GM18870 (cell line): ENCODE results near the gene CEMIP.

Experiments used
- ATAC-seq: cut with Tn5 transposase; IDR thresholded peaks from one replicate; pipeline ENCODE4 v1.9.1; 2021; ENCODE audit warnings: moderate library complexity; ENCODE audit not compliant: unreplicated experiment

Gene CEMIP

GRCh38 chr15:80780416-80781221 is 1.4 kb downstream of the CEMIP start:
- no peak for ATAC-seq

- no peak for ATAC-seq
These were observed 4.1 kb downstream of the CEMIP start for GRCh38 chr15:80783260-80783659.

- ATAC-seq: no peak
These were observed 6.2 kb downstream of the CEMIP start for GRCh38 chr15:80785335-80785734.

GRCh38 chr15:80785811-80786354 is 6.7 kb downstream of the CEMIP start:
- no peak for ATAC-seq

GRCh38 chr15:80787316-80787715 is 8.1 kb downstream of the CEMIP start:
- ATAC-seq: no peak

- ATAC-seq: no peak
These were observed 9.4 kb downstream of the CEMIP start for GRCh38 chr15:80788536-80788935.

GRCh38 chr15:80789296-80789695 is 10.1 kb downstream of the CEMIP start:
- ATAC-seq: no peak

GRCh38 chr15:80789796-80790195 is 10.6 kb downstream of the CEMIP start:
- ATAC-seq: no peak

- no peak for ATAC-seq
These were observed 11.1 kb downstream of the CEMIP start for GRCh38 chr15:80790236-80790635.

- no peak for ATAC-seq
These were observed 11.8 kb downstream of the CEMIP start for GRCh38 chr15:80791004-80791403.

- no peak for ATAC-seq
These were observed 17.2 kb downstream of the CEMIP start for GRCh38 chr15:80796407-80796806.

GRCh38 chr15:80798911-80799310 is 19.7 kb downstream of the CEMIP start:
- no peak for ATAC-seq

GRCh38 chr15:80800067-80800466 is 20.9 kb downstream of the CEMIP start:
- no peak for ATAC-seq

- no peak for ATAC-seq
These were observed 22.9 kb downstream of the CEMIP start for GRCh38 chr15:80801891-80802680.

GRCh38 chr15:80803580-80804525 is 24.7 kb downstream of the CEMIP start:
- no peak for ATAC-seq

GRCh38 chr15:80804970-80805495 is 25.9 kb downstream of the CEMIP start:
- no peak for ATAC-seq

GRCh38 chr15:80811781-80812315 is 32.7 kb downstream of the CEMIP start:
- ATAC-seq: no peak

GRCh38 chr15:80815106-80815505 is 35.9 kb downstream of the CEMIP start:
- no peak for ATAC-seq

- ATAC-seq: no peak
These were observed 37.0 kb downstream of the CEMIP start for GRCh38 chr15:80816049-80816653.

GRCh38 chr15:80816936-80817335 is 37.8 kb downstream of the CEMIP start:
- no peak for ATAC-seq
